ENCODE results near the gene AGAP1.

DNA sequence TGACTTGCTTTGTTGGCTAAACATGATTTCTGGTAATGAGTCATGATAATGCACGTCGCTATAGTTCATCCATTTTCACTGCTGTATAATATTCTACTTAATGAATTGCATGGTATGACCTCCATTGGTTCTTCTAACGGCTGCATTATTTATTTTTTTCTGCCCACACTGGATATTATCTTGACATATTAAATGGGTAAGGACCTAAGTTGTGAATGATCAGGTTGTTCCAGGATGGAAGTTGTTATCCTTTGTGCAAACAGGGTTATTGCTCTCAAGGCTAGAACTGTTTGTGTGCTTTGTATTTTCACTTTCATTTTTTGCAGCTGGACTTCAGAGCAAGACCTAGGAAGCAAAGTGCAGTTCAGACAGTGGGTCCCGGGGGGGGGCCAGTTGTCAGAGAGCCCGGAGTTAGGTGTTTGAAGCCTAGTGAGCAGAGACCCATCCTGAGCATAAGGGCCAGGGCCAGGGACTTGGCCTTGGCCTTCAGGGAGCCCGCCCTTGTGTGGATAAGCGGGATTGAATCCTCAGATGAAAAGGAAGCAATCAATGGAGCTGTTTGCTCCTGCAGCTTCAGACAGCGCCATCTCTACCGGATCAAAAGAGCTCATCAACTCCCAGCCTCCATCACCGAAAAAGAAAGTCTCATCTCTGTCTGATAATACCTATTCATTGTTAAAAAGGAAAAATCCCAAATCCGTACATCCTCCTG lies 48.2 kb downstream of the AGAP1 start:
- TF ChIP-seq, protein P1, sequence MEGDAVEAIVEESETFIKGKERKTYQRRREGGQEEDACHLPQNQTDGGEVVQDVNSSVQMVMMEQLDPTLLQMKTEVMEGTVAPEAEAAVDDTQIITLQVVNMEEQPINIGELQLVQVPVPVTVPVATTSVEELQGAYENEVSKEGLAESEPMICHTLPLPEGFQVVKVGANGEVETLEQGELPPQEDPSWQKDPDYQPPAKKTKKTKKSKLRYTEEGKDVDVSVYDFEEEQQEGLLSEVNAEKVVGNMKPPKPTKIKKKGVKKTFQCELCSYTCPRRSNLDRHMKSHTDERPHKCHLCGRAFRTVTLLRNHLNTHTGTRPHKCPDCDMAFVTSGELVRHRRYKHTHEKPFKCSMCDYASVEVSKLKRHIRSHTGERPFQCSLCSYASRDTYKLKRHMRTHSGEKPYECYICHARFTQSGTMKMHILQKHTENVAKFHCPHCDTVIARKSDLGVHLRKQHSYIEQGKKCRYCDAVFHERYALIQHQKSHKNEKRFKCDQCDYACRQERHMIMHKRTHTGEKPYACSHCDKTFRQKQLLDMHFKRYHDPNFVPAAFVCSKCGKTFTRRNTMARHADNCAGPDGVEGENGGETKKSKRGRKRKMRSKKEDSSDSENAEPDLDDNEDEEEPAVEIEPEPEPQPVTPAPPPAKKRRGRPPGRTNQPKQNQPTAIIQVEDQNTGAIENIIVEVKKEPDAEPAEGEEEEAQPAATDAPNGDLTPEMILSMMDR (IDR thresholded peaks at IDR 0.05): no peak
- no peak for TF ChIP-seq POLR2A (IDR thresholded peaks at IDR 0.05)
